ENCODE measurements around the gene PGM2.

Gene PGM2

GRCh38 chr4:37867102-37867501, 40.6 kb downstream of the PGM2 start:
- no peak for DNase-seq

GRCh38 chr4:37868238-37868637, 41.8 kb downstream of the PGM2 start:
- DNase-seq, result no peak

GRCh38 chr4:37872310-37872988, 46.0 kb downstream of the PGM2 start:
- no peak for DNase-seq

GRCh38 chr4:37873386-37873785, 46.9 kb downstream of the PGM2 start:
- no peak for DNase-seq

- DNase-seq, result no peak
Measured at GRCh38 chr4:37876156-37876555, 49.7 kb downstream of the PGM2 start.

GRCh38 chr4:37879365-37879764, 52.9 kb downstream of the PGM2 start:
- DNase-seq, result no peak

- DNase-seq, result no peak
Measured at GRCh38 chr4:37881811-37882210, 55.3 kb downstream of the PGM2 start.

GRCh38 chr4:37882665-37883296, 56.3 kb downstream of the PGM2 start:
- no peak for DNase-seq

GRCh38 chr4:37884855-37885487, 58.5 kb downstream of the PGM2 start:
- DNase-seq, result no peak

- no peak for DNase-seq
Measured at GRCh38 chr4:37885496-37885895, 59.0 kb downstream of the PGM2 start.

- no peak for DNase-seq
Measured at GRCh38 chr4:37889849-37890800, 63.6 kb downstream of the PGM2 start.

- DNase-seq, result peak; percentile 4
Measured at GRCh38 chr4:37890801-37891259, 64.3 kb downstream of the PGM2 start, which contains the start of gene TBC1D1. TSS of gene TBC1D1 (plus strand) at chr4:37891084. CDS start at chr4:37902096, 11,012 bp downstream.

- peak; percentile 27 for DNase-seq
Measured at GRCh38 chr4:37891260-37892159, 65.0 kb downstream of the PGM2 start.

- peak; percentile 13 for DNase-seq
Measured at GRCh38 chr4:37892641-37893040, 66.2 kb downstream of the PGM2 start.

- no peak for DNase-seq
Measured at GRCh38 chr4:37893164-37893563, 66.7 kb downstream of the PGM2 start.

GRCh38 chr4:37895271-37895670, 68.8 kb downstream of the PGM2 start:
- DNase-seq, result no peak

GRCh38 chr4:37896206-37896860, 69.8 kb downstream of the PGM2 start:
- no peak for DNase-seq

GRCh38 chr4:37902212-37902611, 75.7 kb downstream of the PGM2 start:
- DNase-seq, result no peak

- DNase-seq, result no peak
Measured at GRCh38 chr4:37902738-37903693, 76.5 kb downstream of the PGM2 start.

- no peak for DNase-seq
Measured at GRCh38 chr4:37903901-37904300, 77.4 kb downstream of the PGM2 start.
